Ovary (tissue), 1 donor: ENCODE measurements around the gene UTP4.

ENCODE experiments used
- EP300 ChIP-seq: sonication (generic); formaldehyde crosslinking; IDR thresholded peaks from one replicate; pipeline ENCODE4 v1.6.1; 2017; ENCODE audit warnings: antibody characterized with exemption
- POLR2A ChIP-seq: fragments of 450-650 bp; IDR thresholded peaks from one replicate; pipeline ENCODE4 v1.6.1; 2017; ENCODE audit warnings: antibody characterized with exemption, mild to moderate bottlenecking, moderate library complexity

DNA sequence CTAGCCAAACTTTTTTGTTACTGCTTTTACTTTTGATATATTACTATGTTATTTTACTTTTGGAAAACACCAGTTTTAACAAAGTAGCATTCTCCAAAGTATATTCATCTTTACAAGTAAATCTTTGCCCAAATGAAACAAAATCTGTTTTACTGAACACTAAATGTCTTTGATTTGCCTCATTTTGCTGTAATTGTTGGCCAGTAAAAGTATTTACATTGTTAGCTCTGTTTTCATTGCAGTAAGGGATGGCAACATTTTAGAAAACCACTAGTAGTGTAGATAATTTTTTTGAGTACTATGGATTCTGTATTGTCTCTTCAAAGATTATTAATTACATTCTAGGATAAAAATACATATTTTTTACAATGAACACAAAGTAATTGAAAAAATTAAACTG is 65.1 kb downstream of the UTP4 start:
- TF ChIP-seq POLR2A (no peak), EP300 (no peak)
